NB4 (cell line): ENCODE results near the gene ACOT6.

ENCODE experiments used
- CTCF ChIP-seq: IDR thresholded peaks from one replicate; pipeline ENCODE4 v1.5.1; 2012; ENCODE audit warnings: low read depth, low read length
- POLR2A ChIP-seq: IDR thresholded peaks from 2 replicates; pipeline ENCODE4 v1.6.1; 2011; ENCODE audit warnings: mild to moderate bottlenecking; ENCODE audit not compliant: insufficient read length; ENCODE audit errors: extremely low read depth

GRCh38 chr14:73620268-73620667 is 8.0 kb downstream of the ACOT6 start:
- TF ChIP-seq POLR2A, result no peak
- TF ChIP-seq CTCF, result no peak
